HFFc6 (cell line): ENCODE results near the gene ARHGAP22. TPM values are rescaled to one million over a fixed set of nuclear protein-coding genes. Genes with fewer than 3 reads are reported as not detected.

Experiments used
- DNase-seq: peaks from one replicate; pipeline ENCODE4 v3.0.0-alpha.2; 2018
- H3K27ac Mint-ChIP-seq: 2 replicates; pipeline ENCODE4 v1.8.0; 2020; ENCODE audit warnings: mild to moderate bottlenecking, mixed read lengths
- H3K27me3 Mint-ChIP-seq: 2 replicates; pipeline ENCODE4 v1.8.0; 2021; ENCODE audit warnings: mild to moderate bottlenecking, moderate library complexity, mixed read lengths; ENCODE audit not compliant: insufficient read depth
- H3K36me3 Mint-ChIP-seq: 2 replicates; pipeline ENCODE4 v1.8.0; 2021; ENCODE audit warnings: low read depth, mixed read lengths
- H3K4me1 Mint-ChIP-seq: 2 replicates; pipeline ENCODE4 v1.8.0; 2020; ENCODE audit warnings: low read depth, mixed read lengths
- H3K4me3 Mint-ChIP-seq: 2 replicates; pipeline ENCODE4 v1.8.0; 2020; ENCODE audit warnings: mild to moderate bottlenecking, moderate library complexity, mixed read lengths
- H3K9me3 Mint-ChIP-seq: 2 replicates; pipeline ENCODE4 v1.8.0; 2020; ENCODE audit warnings: mild to moderate bottlenecking, mixed read lengths
- CTCF ChIP-seq: fragments of 200-600 bp; sonication (generic); IDR thresholded peaks from 2 replicates; pipeline ENCODE4 v1.5.0; 2021; ENCODE audit warnings: antibody characterized with exemption, mild to moderate bottlenecking
- total RNA-seq, 6 experiments: library from RNA; stranded (reverse); fragmentation: NEBNext Ultra II Directional; extraction: Animal tissue kit (Norgen Biotek cat#: 25700); gene quantifications; 2 replicates in 1 of 6; 3 replicates in 5 of 6; pipeline ENCODE4 v1.2.3, GENCODE V29; 2021

ARHGAP22 gene
- total RNA-seq, 6 experiments from 2014 or later: 74.3 to 117 (median 95.7) TPM

GRCh38 chr10:48400129-48400849, 204.6 kb downstream of the ARHGAP22 start:
- Mint-ChIP-seq H3K27ac (peak overlapping the region; percentile 74), H3K4me3 (peak overlapping the region; percentile 35), H3K4me1 (peaks cover 45% of the 10 kb centered on the region)

DNA sequence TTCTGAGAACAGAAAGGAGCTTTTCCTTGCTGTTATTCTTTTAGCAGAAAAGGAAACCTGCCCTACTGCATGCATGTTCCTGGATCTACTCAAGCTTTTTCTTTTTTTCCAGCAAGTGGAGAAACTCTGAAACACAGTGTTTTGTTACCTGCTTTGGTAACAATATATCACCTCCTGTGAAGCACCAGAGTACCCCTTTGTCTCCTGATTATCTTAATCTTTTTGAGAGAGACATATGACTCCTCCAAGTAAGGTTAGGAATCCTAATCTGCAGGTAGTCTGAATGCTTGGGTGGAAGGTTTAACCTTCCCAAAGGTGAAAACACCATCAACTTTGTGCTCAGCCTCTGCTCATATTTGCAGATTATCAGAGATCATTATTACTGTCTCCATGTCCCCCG, 205.3 kb downstream of the ARHGAP22 start:
- no peak for TF ChIP-seq CTCF
- DNase-seq: no peak
- Mint-ChIP-seq H3K27ac (peak overlapping the region; percentile 74), H3K4me3 (peak overlapping the region; percentile 38), H3K9me3 (no peaks in the 10 kb centered on the region), H3K4me1 (peaks cover 42% of the 10 kb centered on the region), H3K36me3 (peaks cover 1% of the 10 kb centered on the region), H3K27me3 (peaks cover 2% of the 10 kb centered on the region; the same call in 1 of the 2 replicates)

More at GRCh38 chr10:48400129-48400849, 204.6 kb downstream of the ARHGAP22 start:
- no peaks in the 10 kb centered on the region for H3K9me3 Mint-ChIP-seq
- H3K36me3 Mint-ChIP-seq: peaks cover 5% of the 10 kb centered on the region
- peaks cover 2% of the 10 kb centered on the region; the same call in 1 of the 2 replicates for H3K27me3 Mint-ChIP-seq
- DNase-seq: peak; percentile 67
- peak; percentile 20; the same call in 1 of the 2 replicates for TF ChIP-seq CTCF

DNA sequence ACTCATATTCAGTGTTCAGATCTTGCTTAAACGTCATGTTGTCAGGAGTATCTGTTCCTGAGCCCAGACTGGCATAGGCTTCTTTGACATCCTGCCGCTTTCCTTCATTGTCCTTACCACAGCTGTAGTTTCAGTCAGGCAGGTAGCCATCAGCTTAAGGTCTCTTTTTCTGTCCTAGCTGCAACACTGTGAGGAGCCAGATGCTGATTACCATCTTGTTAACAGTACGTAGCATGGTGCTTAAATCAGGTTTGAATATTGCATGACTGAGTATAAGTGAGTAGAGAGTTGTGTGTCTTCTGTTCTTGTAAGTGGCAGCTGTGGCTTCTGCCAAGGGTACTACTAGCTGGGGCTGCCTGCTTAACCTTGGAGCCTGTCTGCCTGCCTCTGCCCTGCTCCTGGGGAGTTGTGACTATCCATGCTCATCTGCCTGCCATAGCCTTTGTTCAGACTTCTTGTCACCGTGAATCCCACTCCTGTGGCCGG, 205.8 kb downstream of the ARHGAP22 start:
- H3K27me3 Mint-ChIP-seq: peaks cover 2% of the 10 kb centered on the region; the same call in 1 of the 2 replicates
- no peaks in the 10 kb centered on the region for H3K36me3 Mint-ChIP-seq
- TF ChIP-seq CTCF: no peak
- H3K9me3 Mint-ChIP-seq: no peaks in the 10 kb centered on the region
- peak overlapping the region; percentile 38 for H3K4me3 Mint-ChIP-seq
- DNase-seq: no peak
- peaks cover 43% of the 10 kb centered on the region for H3K4me1 Mint-ChIP-seq
- H3K27ac Mint-ChIP-seq: peak overlapping the region; percentile 74

- DNase-seq: no peak
- peaks cover 2% of the 10 kb centered on the region; the same call in 1 of the 2 replicates for H3K27me3 Mint-ChIP-seq
- H3K4me3 Mint-ChIP-seq: no peak overlapping the region
- no peaks in the 10 kb centered on the region for H3K9me3 Mint-ChIP-seq
- H3K27ac Mint-ChIP-seq: no peak overlapping the region
- no peak for TF ChIP-seq CTCF
- peaks cover 4% of the 10 kb centered on the region; the same call in 1 of the 2 replicates for H3K36me3 Mint-ChIP-seq
- peaks cover 52% of the 10 kb centered on the region for H3K4me1 Mint-ChIP-seq
These were observed 206.6 kb downstream of the ARHGAP22 start for GRCh38 chr10:48398261-48398660.

Other genes starting within 250 kb of the ARHGAP22 start
- gene WDFY4, start 79.8 kb upstream of the ARHGAP22 start, total RNA-seq: not detected